ENCODE data around the gene NSRP1.
"Not testable (repeated sequence)": the region's sequence is repeated elsewhere in the genome, so short reads cannot be mapped to it uniquely, and the experiment has no call there.

The NSRP1 gene, protein sequence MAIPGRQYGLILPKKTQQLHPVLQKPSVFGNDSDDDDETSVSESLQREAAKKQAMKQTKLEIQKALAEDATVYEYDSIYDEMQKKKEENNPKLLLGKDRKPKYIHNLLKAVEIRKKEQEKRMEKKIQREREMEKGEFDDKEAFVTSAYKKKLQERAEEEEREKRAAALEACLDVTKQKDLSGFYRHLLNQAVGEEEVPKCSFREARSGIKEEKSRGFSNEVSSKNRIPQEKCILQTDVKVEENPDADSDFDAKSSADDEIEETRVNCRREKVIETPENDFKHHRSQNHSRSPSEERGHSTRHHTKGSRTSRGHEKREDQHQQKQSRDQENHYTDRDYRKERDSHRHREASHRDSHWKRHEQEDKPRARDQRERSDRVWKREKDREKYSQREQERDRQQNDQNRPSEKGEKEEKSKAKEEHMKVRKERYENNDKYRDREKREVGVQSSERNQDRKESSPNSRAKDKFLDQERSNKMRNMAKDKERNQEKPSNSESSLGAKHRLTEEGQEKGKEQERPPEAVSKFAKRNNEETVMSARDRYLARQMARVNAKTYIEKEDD

DNA sequence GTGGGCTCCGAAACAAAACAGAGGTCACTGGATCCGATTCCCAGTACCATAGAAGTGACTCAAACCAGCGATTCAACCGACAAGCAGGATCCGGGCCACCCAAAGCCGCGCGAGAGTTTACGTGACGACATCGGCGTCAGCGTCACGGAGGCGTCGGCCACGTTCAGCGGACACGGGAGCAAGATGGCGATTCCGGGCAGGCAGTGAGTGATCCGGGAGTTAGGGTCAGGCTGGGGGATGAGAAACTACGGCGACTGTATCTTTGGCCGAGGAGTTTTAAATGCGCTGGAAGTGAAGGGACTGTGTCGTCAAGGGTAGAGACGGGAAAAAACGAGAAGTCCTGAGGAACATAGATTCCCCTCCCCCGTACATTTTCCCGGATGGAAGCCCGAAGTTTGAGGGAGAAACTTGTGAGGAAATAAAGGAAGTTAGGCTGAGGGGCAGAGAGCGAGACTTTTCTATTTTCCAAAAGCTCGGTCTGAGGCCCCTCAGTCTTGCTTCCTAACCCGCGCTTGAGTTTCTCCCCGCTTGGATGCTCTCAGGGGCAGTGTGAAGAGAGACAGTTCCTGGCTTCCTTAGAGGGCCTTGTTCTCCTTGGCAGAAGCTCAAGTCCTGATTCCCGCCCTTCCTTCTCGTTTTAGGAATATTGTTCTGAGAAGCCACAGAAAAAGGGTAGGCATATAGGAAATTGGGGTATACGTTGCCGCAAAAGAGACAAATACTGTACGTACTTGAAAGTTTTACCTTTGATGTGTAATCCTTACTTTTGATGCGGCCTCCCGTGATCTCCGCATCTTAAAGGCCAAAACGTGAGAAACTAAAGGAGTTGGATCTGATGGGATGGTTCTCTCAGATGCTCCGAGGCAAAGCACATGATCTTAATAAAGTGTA is at the start of gene NSRP1:
Gene NSRP1, plus strand, starts transcription at position 156 of the 891 bp plus-strand sequence. Its CDS starts 28 bp downstream, at position 184.
- peak; percentile 88 for DNase-seq

DNA sequence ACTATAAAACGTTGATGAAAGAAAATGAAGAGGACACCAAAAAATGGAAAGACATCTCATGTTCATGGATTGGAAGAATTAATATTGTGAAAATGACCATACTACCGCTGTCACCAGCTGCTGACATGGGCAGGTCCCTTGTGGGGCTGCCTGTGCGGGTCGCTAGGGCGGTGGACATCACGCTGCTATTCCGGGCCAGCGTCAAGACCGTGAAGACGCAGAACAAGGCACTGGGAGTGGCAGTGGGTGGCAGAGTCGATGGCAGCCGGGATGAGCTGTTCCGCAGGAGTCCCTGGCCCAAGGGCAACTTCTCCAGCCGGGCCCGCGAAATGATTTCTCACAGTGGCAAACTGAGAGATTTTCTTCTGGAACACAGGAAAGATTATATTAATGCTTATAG is 48.2 kb upstream of the NSRP1 start:
- DNase-seq: no peak

- no peak for DNase-seq
These were observed 42.4 kb upstream of the NSRP1 start for GRCh38 chr17:30074254-30074653.

DNA sequence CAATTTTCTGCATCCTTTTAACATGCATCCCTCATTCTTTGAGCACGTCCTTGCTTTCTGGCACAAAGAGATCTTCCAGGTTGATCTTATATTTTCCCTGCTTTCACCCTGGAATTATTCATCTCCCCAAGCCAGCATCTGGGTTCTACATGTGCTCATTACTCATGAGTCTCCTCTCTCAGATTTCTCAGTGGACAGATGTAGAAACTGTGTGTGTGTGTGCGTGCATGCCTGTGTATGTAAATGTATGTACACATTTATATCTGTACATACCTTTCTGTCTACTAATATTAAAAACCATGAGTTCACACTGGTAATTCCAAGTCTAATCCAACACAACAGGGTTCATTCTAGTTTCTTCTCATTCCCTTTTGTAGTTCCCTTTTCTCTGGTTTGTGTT is 41.9 kb upstream of the NSRP1 start:
- no peak for DNase-seq

DNA sequence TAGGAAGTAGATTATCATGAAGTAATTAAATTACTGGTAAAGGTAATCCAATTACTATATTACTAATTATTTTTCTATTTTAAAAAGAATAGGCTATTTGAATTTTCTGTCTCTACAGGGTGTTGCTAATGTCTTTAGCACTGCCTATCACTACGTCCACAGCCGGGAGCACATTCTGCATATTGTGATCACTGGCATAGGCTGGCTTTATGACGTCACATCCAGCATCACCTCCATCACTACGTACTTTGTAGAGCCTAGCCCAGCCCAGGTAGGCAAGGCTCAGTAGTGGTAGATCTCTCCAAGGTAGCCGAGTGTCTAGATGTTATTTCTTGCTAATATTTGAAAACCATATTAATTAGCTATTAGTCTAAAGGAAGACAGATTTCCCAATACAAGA is 33.8 kb upstream of the NSRP1 start:
- DNase-seq: no peak

DNA sequence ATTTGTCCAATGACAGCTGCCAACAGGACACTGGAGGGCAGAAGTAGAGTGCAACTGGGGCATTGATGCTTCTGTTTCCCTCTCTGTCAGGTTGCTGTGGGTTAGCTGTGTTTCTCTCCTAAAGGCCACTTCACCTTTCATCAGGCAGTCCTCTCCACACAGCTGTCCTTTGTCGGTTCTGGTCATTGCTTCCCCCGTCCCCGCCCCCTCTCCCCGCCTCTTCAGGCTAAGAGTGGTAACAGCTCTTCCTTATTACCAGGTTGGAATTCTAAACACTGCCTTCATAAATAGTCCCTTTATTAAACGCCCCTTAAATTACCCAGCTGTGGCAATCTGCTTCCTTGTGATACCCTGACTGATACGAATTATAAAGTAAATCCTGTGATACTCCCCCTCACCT is 31.8 kb upstream of the NSRP1 start:
- no peak for DNase-seq

GRCh38 chr17:30086896-30087295 is 29.7 kb upstream of the NSRP1 start:
- no peak for DNase-seq

DNA sequence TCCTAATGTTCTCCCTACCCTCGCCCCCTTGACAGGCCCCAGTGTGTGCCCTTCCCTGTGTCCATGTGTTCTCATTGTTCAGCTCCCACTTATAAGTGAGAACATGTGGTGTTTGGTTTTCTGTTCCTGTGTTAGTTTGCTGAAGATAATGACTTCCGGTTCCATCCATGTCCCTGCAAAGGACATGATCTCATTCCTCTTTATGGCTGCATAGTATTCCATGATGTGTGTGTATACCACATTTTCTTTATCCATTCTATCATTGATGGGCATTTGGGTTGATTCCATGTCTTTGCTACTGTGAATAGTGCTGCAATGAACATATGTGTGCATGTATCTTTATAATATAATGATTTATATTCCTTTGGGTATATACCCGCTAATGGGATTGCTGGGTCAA is 29.2 kb upstream of the NSRP1 start:
- DNase-seq: not testable (repeated sequence)

DNA sequence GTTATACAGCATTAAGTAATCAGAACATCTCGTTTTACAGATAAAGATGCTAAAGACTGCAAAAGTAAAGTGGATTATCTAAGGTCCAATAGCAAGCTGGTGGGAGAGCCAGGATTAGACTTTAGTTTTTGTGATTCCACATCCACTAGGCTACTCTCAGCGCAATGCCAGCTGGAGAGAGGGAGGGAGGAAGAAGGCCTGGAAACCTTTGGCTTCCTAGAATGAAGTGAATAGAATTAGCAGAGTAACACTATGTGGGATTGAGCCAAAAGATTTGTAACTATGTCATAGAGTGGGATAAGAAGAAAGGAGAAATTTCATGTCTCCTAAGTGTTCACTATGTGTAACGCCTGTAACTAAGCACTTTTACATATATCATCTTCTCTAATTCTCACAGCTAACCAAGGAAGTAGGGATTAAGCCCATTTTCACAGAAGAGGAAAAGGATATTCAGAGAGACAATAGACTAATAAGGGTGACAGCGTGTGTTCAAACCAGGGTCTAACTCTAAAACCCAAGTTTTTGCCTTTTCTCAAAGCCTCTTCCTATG is 25.4 kb upstream of the NSRP1 start:
- DNase-seq: no peak

GRCh38 chr17:30091771-30092170 is 24.8 kb upstream of the NSRP1 start:
- no peak for DNase-seq

DNA sequence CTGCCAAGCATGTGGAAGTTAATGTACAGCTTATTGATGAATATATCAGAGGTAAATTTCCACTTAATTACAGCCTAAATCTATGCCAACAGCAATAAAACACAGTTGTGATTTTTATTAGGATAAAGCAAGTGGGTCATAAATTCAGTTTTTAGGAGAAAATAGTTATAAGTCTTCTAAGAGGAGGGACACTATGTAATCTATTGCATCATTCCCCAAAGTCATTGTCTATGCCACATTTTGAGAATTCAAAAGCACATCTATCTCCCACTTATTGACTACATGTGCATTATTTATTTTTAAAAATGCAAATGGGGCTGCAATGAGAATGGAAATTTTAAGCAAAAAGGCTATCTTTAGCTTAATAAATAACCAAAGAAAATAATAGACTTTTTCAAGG is 23.7 kb upstream of the NSRP1 start:
- no peak for DNase-seq

- DNase-seq: peak; percentile 54
These were observed 23.0 kb upstream of the NSRP1 start for GRCh38 chr17:30093463-30094147.

GRCh38 chr17:30095507-30096244 is 20.9 kb upstream of the NSRP1 start:
- peak; percentile 46 for DNase-seq

DNA sequence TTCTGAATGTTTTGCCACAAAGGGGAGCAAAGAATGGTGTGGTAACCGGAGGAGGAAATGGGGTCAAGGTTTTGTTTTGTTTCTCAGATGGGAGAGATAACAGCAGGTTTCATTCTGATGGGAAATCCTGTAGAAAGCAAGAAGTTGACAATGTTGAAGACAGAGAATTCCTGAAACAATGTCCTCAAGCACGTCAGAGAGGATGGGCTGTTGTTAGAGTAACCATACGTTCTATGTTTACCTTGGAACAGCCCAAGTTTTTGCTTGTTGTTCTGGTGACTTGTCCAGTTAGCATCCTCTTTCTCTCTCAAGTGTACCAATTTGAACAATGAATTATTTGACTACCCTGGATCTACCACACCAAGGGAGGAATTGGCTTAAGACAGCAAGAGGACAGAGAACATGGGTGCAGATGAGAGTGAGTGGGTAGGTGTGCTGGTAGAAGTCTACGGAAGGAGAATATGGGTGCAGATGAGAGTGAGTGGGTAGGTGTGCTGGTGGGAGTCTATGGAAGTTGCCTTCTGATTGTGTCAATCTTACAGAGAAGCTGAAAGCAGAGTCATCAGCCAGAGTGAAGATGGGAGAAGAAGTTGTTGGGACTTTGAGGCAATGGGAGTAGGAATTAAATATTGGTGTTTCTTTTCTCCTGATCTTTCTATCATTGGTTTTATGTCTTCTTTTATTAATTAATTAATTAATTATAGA is 14.8 kb upstream of the NSRP1 start:
- no peak for DNase-seq

DNA sequence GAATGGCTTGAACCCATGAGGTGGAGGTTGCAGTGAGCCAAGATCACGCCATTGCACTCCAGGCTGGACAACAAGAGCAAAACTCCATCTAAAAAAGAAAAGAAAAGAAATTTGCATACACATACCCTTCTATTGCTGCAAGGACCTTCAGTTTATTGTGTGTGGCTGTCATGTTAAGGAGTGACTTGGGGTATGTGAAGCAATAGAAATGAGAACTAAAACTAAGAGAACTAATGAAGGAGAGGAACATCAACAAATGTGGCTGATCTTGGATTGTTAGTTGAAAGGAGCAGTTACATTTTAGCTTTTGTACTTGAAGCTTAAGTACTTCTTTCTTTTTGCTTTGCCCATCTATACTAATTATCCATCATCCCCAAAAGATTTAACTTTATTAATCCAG is 12.7 kb upstream of the NSRP1 start:
- DNase-seq: no peak

DNA sequence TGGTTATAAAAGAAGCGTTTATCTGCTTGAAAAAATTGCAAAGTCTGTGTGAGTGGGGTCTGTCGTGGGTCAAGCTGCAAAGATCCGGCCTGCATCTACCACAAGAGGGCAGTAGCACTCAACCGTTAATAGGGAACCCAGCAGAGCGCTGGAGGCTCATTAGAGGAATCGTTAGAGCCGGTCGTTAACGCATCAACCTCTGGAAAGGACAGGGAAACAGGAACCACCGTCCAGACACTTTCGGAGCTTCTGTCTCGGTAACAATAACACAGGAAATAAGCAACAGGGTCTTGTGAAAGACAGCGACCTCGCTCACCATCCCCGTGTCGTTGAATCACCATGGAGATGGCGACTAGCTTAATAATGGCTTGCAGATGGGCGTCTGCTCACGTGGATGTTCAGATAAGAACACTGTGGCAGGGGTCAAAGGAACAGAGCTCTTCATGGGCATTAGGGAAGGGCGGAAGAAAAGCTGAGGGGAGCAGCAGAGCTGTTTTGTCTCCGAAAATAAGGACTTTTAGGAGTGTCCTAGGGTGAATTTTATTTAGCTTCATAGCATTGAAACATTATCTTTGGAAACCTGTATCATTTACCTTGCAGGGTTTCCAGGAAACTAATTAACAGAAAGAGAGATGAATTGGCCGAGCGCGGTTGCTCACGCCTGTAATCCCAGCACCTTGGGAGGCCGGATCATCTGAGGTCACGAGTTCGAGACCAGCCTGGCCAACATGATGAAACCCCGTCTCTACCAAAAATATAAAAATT is 11.9 kb upstream of the NSRP1 start:
- peak; percentile 83 for DNase-seq

DNA sequence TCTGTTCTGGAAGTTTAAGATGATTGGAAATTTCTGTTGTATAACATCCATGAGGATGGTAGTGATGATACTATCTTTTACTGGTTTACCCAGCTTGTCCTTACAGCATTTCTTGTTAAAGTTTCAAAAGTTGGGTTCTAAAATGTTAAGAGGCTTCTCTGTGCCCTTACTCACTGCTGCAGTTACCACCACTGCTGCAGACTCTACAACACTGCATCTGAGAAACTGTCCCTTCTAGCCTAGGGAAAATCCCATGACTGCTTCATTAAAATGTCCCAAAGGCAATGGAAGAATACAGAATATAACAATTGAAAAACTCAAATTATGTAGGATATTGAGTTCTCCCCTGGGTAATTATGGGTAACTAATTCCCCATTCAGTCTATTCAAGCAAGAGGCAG is 3.8 kb upstream of the NSRP1 start:
- no peak for DNase-seq

- no peak for DNase-seq
These were observed 3.4 kb upstream of the NSRP1 start for GRCh38 chr17:30113213-30113612.

DNA sequence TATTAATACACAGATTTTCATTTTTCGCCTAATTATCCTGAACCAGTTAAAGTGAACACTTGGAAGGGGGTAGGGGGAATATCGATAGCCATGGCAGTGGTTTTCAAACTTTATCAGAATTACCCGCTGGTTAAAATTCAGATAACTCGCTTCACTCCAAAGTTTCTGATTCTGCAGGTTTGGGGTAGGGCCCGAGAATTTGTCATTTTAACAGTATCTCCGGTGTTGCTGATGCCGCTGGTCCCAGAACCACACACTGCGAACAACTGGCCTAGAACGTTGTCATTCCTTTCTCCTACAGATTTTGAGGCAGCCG is 313 bp upstream of the NSRP1 start:
- DNase-seq: no peak

GRCh38 chr17:30117675-30118081 is 1.1 kb downstream of the NSRP1 start:
- no peak for DNase-seq

GRCh38 chr17:30118635-30119034 is 2.0 kb downstream of the NSRP1 start:
- DNase-seq: not testable (repeated sequence)

Measured in NCI-H1694 treated with DMSO at 0.1 percent for 48 hours (cell line).